CD14-positive monocyte (primary cell): ENCODE results near the gene TEAD4. TPM values are rescaled to one million over a fixed set of nuclear protein-coding genes. Genes with fewer than 3 reads are reported as not detected.

Experiments
- DNase-seq, 3 donors: peaks; one replicate each; pipeline ENCODE4 v3.0.0-alpha.2; 2011 to 2022
- H2AFZ ChIP-seq: 2 replicates; pipeline ENCODE4 v1.6.0; 2012; ENCODE audit warnings: mild to moderate bottlenecking, low read depth, low read length, inconsistent platforms; ENCODE audit not compliant: insufficient read depth, poor library complexity, severe bottlenecking
- H3K27ac ChIP-seq, 2 donors: 1 replicate in 1 of 2; 2 replicates in 1 of 2; pipeline ENCODE4 v1.5.1; 2012 to 2013; ENCODE audit warnings: low read length in 2 of 2, control low read depth in 1 of 2, inconsistent platforms in 1 of 2, low read depth in 1 of 2, mild to moderate bottlenecking in 1 of 2
- H3K27me3 ChIP-seq, 2 donors: one replicate each; pipeline versions ENCODE4 v1.6.0 to v1.6.1; 2011 to 2013; ENCODE audit warnings: low read length in 2 of 2; ENCODE audit not compliant: control insufficient read depth in 2 of 2, insufficient read depth in 2 of 2
- H3K36me3 ChIP-seq, 2 donors: replicated peaks in 1 of 2; 1 replicate in 1 of 2; 2 replicates in 1 of 2; pipeline versions ENCODE4 v1.5.1 to v1.6.1; 2012 to 2013; ENCODE audit warnings: low read length in 2 of 2, control low read depth in 1 of 2, inconsistent platforms in 1 of 2, mild to moderate bottlenecking in 1 of 2; ENCODE audit not compliant: insufficient read depth in 2 of 2, control insufficient read depth in 1 of 2
- H3K4me1 ChIP-seq, 2 donors: 1 replicate in 1 of 2; 2 replicates in 1 of 2; pipeline versions ENCODE4 v1.5.1 to v1.6.1; 2012 to 2013; ENCODE audit warnings: low read length in 2 of 2, control low read depth in 1 of 2, inconsistent platforms in 1 of 2, mild to moderate bottlenecking in 1 of 2, moderate library complexity in 1 of 2; ENCODE audit not compliant: insufficient read depth in 2 of 2, control insufficient read depth in 1 of 2
- H3K4me2 ChIP-seq: replicated peaks from 2 replicates; pipeline ENCODE3; 2012; ENCODE audit warnings: low read length, moderate library complexity, mild to moderate bottlenecking; ENCODE audit not compliant: poor library complexity, severe bottlenecking; ENCODE audit errors: extremely low read depth
- H3K4me3 ChIP-seq, 3 experiments: fragments of 200-600 bp in 1 of 3; sonication (generic) in 1 of 3; replicated peaks in 1 of 3; 1 replicate in 2 of 3; 2 replicates in 1 of 3; pipeline ENCODE4 v1.5.1; 2011 to 2013; ENCODE audit warnings: low read length in 3 of 3, mild to moderate bottlenecking in 3 of 3, control low read depth in 2 of 3, low read depth in 2 of 3, inconsistent platforms in 1 of 3, moderate library complexity in 1 of 3
- H3K79me2 ChIP-seq: 2 replicates; pipeline ENCODE4 v1.6.0; 2012; ENCODE audit warnings: mild to moderate bottlenecking, control low read depth, inconsistent platforms, low read length, moderate library complexity; ENCODE audit not compliant: insufficient read depth
- H3K9ac ChIP-seq: 2 replicates; pipeline ENCODE4 v1.6.0; 2017; ENCODE audit warnings: low read length, mild to moderate bottlenecking; ENCODE audit not compliant: insufficient read depth, poor library complexity, severe bottlenecking
- H3K9me3 ChIP-seq, 2 donors: replicated peaks in 1 of 2; 1 replicate in 1 of 2; 2 replicates in 1 of 2; pipeline versions ENCODE4 v1.5.1 to v1.6.1; 2012 to 2013; ENCODE audit warnings: low read length in 2 of 2, control low read depth in 1 of 2; ENCODE audit not compliant: control insufficient read depth in 1 of 2, insufficient read depth in 1 of 2
- H4K20me1 ChIP-seq: 2 replicates; pipeline ENCODE4 v1.6.0; 2012; ENCODE audit warnings: mild to moderate bottlenecking, low read length, control low read depth, moderate library complexity; ENCODE audit not compliant: insufficient read depth
- H3K27ac Mint-ChIP-seq, 7 donors: one replicate each; pipeline ENCODE4 v1.8.0; 2020; ENCODE audit warnings: mild to moderate bottlenecking in 7 of 7, mixed read lengths in 7 of 7, moderate library complexity in 6 of 7, inconsistent platforms in 2 of 7
- H3K27me3 Mint-ChIP-seq, 3 donors: one replicate each; pipeline ENCODE4 v1.8.0; 2021 to 2022; ENCODE audit warnings: low read depth in 3 of 3, mild to moderate bottlenecking in 3 of 3, mixed read lengths in 3 of 3, moderate library complexity in 3 of 3, inconsistent platforms in 1 of 3
- H3K36me3 Mint-ChIP-seq, 2 donors: one replicate each; pipeline ENCODE4 v1.8.0; 2020; ENCODE audit warnings: mixed read lengths in 2 of 2, inconsistent platforms in 1 of 2, mild to moderate bottlenecking in 1 of 2
- H3K4me1 Mint-ChIP-seq: one replicate; pipeline ENCODE4 v1.8.0; 2020; ENCODE audit warnings: mild to moderate bottlenecking, mixed read lengths
- H3K4me3 Mint-ChIP-seq, 2 donors: one replicate each; pipeline ENCODE4 v1.8.0; 2020; ENCODE audit warnings: mild to moderate bottlenecking in 2 of 2, mixed read lengths in 2 of 2, moderate library complexity in 1 of 2
- H3K9me3 Mint-ChIP-seq, 7 donors: one replicate each; pipeline ENCODE4 v1.8.0; 2020 to 2022; ENCODE audit warnings: mixed read lengths in 7 of 7, mild to moderate bottlenecking in 6 of 7, moderate library complexity in 6 of 7, inconsistent platforms in 2 of 7
- CTCF ChIP-seq: fragments of 200-600 bp; IDR thresholded peaks from one replicate; pipeline ENCODE4 v1.8.0; 2022; ENCODE audit warnings: antibody characterized with exemption, mild to moderate bottlenecking
- WGBS: methylation state at CpG from one replicate; pipeline ENCODE4 v1.1.5; 2013; ENCODE audit warnings: missing lambda C conversion rate; ENCODE audit not compliant: insufficient coverage; 5-methylcytosine and 5-hydroxymethylcytosine counted together
- intact Hi-C, 2 donors: fragments of 100-400 bp; cut with micrococcal nuclease; formaldehyde crosslinking; loops; one replicate each; pipeline versions ENCODE4 v1.15.0 to v1.15.1; 2023
- polyA plus RNA-seq, 3 donors: library from polyadenylated mRNA; depleted of rRNA in 1 of 3; unstranded in 2 of 3; stranded (reverse) in 1 of 3; fragments of 300-500 nt in 2 of 3; fragments of >200 nt in 1 of 3; fragmentation: Illumina TruSeq in 2 of 3; gene quantifications; 1 replicate in 2 of 3; 2 replicates in 1 of 3; pipeline ENCODE4 v1.2.3, GENCODE V29; 2012 to 2021

Gene TEAD4
- polyA plus RNA-seq, 3 donors, result not detected

- intact Hi-C loops, result loop anchor here in 1 of 2 donors (10.0 kb wide), 1 partner anchor 185 kb away; the partner anchor contains the start of gene TEX52
- Mint-ChIP-seq H3K27me3 (peaks cover 2% of the 10 kb centered on the region in 3 donors), H3K4me1 (peaks cover 3% of the 10 kb centered on the region), H3K4me3 (no peak overlapping the region), H3K9me3 (peaks cover 0 to 2% (median 0%) of the 10 kb centered on the region in 7 donors), H3K27ac (peak overlapping the region in 1 of 7 donors; percentile 74), H3K36me3 (no peaks in the 10 kb centered on the region)
- Histone ChIP-seq H2AFZ (no peak overlapping the region), H3K27me3 (no peaks in the 10 kb centered on the region), H3K9me3 (no peaks in the 10 kb centered on the region), H3K4me2 (no peak overlapping the region), H3K4me3 (no peak overlapping the region), H4K20me1 (no peaks in the 10 kb centered on the region), H3K27ac (no peak overlapping the region), H3K36me3 (no peaks in the 10 kb centered on the region), H3K4me1 (no peaks in the 10 kb centered on the region), H3K9ac (no peak overlapping the region), H3K79me2 (no peaks in the 10 kb centered on the region)
- WGBS, result 95% methylated on average over 10 of the region's 15 CpGs
- no peak for TF ChIP-seq CTCF
- no peak for DNase-seq
Measured at GRCh38 chr12:3040026-3040656, 80.9 kb downstream of the TEAD4 start.

GRCh38 chr12:3040663-3041544, 81.7 kb downstream of the TEAD4 start:
- no peaks in the 10 kb centered on the region for H3K27me3 ChIP-seq
- H3K27ac ChIP-seq, result no peak overlapping the region
- TF ChIP-seq CTCF, result no peak
- WGBS, result 91% methylated on average over 23 of the region's 29 CpGs
- Mint-ChIP-seq H3K27me3 (peaks cover 2% of the 10 kb centered on the region in 3 donors), H3K9me3 (peaks cover 0 to 2% (median 0%) of the 10 kb centered on the region in 7 donors), H3K4me1 (peaks cover 3% of the 10 kb centered on the region), H3K36me3 (no peaks in the 10 kb centered on the region), H3K4me3 (no peak overlapping the region), H3K27ac (peak overlapping the region in 1 of 7 donors; percentile 74)
- no peak overlapping the region for H2AFZ ChIP-seq
- H3K9me3 ChIP-seq, result no peaks in the 10 kb centered on the region
- no peaks in the 10 kb centered on the region for H4K20me1 ChIP-seq
- H3K4me2 ChIP-seq, result no peak overlapping the region
- H3K9ac ChIP-seq, result no peak overlapping the region
- no peak overlapping the region for H3K4me3 ChIP-seq
- H3K36me3 ChIP-seq, result no peaks in the 10 kb centered on the region
- DNase-seq, result no peak
- no peaks in the 10 kb centered on the region for H3K4me1 ChIP-seq
- H3K79me2 ChIP-seq, result no peaks in the 10 kb centered on the region
- intact Hi-C loops, result loop anchor here in 1 of 2 donors (10.0 kb wide), 1 partner anchor 186 kb away; the partner anchor contains the start of gene TEX52
